Neural progenitor cell (in vitro differentiated cells): ENCODE results near the gene ZNF536. TPM values are rescaled to one million over a fixed set of nuclear protein-coding genes. Genes with fewer than 3 reads are reported as not detected.

Experiments
- DNase-seq: peaks from one replicate; pipeline ENCODE4 v3.0.0-alpha.2; 2016; ENCODE audit warnings: low spot score
- H2AFZ ChIP-seq: fragments of 200-600 bp; sonication (generic); replicated peaks from 2 replicates; pipeline ENCODE4 v1.6.1; 2016; ENCODE audit warnings: antibody characterized with exemption
- H3F3A ChIP-seq: fragments of 200-600 bp; sonication (generic); 2 replicates; pipeline ENCODE4 v1.6.1; 2016; ENCODE audit warnings: antibody characterized with exemption, low read depth
- H3K27ac ChIP-seq: fragments of 200-600 bp; sonication (generic); 2 replicates; pipeline ENCODE4 v1.5.1; 2016; ENCODE audit warnings: mild to moderate bottlenecking
- H3K27me3 ChIP-seq: fragments of 200-600 bp; sonication (generic); 2 replicates; pipeline ENCODE4 v1.6.1; 2016; ENCODE audit warnings: mild to moderate bottlenecking, moderate library complexity
- H3K36me3 ChIP-seq: fragments of 200-600 bp; sonication (generic); 2 replicates; pipeline ENCODE4 v1.5.1; 2016
- H3K4me1 ChIP-seq: fragments of 200-600 bp; sonication (generic); 2 replicates; pipeline ENCODE4 v1.6.1; 2016; ENCODE audit warnings: mixed run types
- H3K4me2 ChIP-seq: fragments of 200-600 bp; sonication (generic); 2 replicates; pipeline ENCODE4 v1.6.1; 2016
- H3K4me3 ChIP-seq: fragments of 200-600 bp; sonication (generic); 2 replicates; pipeline ENCODE4 v1.5.1; 2016
- H3K79me2 ChIP-seq: fragments of 200-600 bp; sonication (generic); 2 replicates; pipeline ENCODE4 v1.6.1; 2016; ENCODE audit warnings: low read depth
- H3K9ac ChIP-seq: fragments of 200-600 bp; sonication (generic); 2 replicates; pipeline ENCODE4 v1.6.1; 2016
- H3K9me3 ChIP-seq: fragments of 200-600 bp; sonication (generic); 2 replicates; pipeline ENCODE4 v1.5.1; 2016; ENCODE audit warnings: low read depth
- H4K20me1 ChIP-seq: fragments of 200-600 bp; sonication (generic); 2 replicates; pipeline ENCODE4 v1.6.1; 2016; ENCODE audit warnings: low read depth
- H3K27ac Mint-ChIP-seq: 3 replicates; pipeline ENCODE4 v1.8.0; 2021; ENCODE audit warnings: mixed read lengths
- H3K27me3 Mint-ChIP-seq: 2 replicates; pipeline ENCODE4 v1.8.0; 2022; ENCODE audit warnings: low read depth, mild to moderate bottlenecking, inconsistent platforms, moderate library complexity, mixed read lengths; ENCODE audit not compliant: insufficient read depth
- H3K36me3 Mint-ChIP-seq: 3 replicates; pipeline ENCODE4 v1.8.0; 2021; ENCODE audit warnings: mixed read lengths
- H3K4me1 Mint-ChIP-seq: 3 replicates; pipeline ENCODE4 v1.8.0; 2021; ENCODE audit warnings: mixed read lengths
- H3K4me3 Mint-ChIP-seq: 3 replicates; pipeline ENCODE4 v1.8.0; 2021; ENCODE audit warnings: mild to moderate bottlenecking, moderate library complexity, mixed read lengths
- H3K9me3 Mint-ChIP-seq: 3 replicates; pipeline ENCODE4 v1.8.0; 2020; ENCODE audit warnings: mixed read lengths
- CTCF ChIP-seq: fragments of 200-600 bp; sonication (generic); IDR thresholded peaks from 2 replicates; pipeline ENCODE4 v1.5.1; 2017; ENCODE audit warnings: antibody characterized with exemption, mild to moderate bottlenecking
- EZH2 ChIP-seq: fragments of 200-600 bp; sonication (generic); IDR thresholded peaks from 2 replicates; pipeline ENCODE4 v1.6.1; 2017; ENCODE audit warnings: antibody characterized with exemption, mild to moderate bottlenecking, moderate library complexity
- EZH2phosphoT487 ChIP-seq: fragments of 200-600 bp; sonication (generic); IDR thresholded peaks from 2 replicates; pipeline ENCODE4 v1.6.1; 2017; ENCODE audit warnings: antibody characterized with exemption
- total RNA-seq: library from RNA; depleted of rRNA; stranded (reverse); fragments of >200 nt; gene quantifications from 2 replicates; pipeline ENCODE4 v1.2.3, GENCODE V29; 2015; ENCODE audit warnings: low replicate concordance

The ZNF536 gene
- total RNA-seq, 1 donor from 2014 or later: 0.24 TPM

- no peak overlapping the region for H3K4me2 ChIP-seq
- no peaks in the 10 kb centered on the region for H3K9me3 ChIP-seq
- H3K36me3 ChIP-seq: no peaks in the 10 kb centered on the region
- no peak for DNase-seq
- Mint-ChIP-seq H3K4me1 (peaks cover 22% of the 10 kb centered on the region), H3K9me3 (no peaks in the 10 kb centered on the region), H3K36me3 (no peaks in the 10 kb centered on the region), H3K27ac (no peak overlapping the region), H3K4me3 (no peak overlapping the region), H3K27me3 (peaks cover 20% of the 10 kb centered on the region)
- H3K79me2 ChIP-seq: no peaks in the 10 kb centered on the region
- H3K4me3 ChIP-seq: no peak overlapping the region
- peaks cover 35% of the 10 kb centered on the region for H3K27me3 ChIP-seq
- H3K9ac ChIP-seq: no peak overlapping the region
- peaks cover 20% of the 10 kb centered on the region for H3F3A ChIP-seq
- no peak overlapping the region for H3K27ac ChIP-seq
- no peaks in the 10 kb centered on the region for H4K20me1 ChIP-seq
- H2AFZ ChIP-seq: no peak overlapping the region
- TF ChIP-seq EZH2phosphoT487 (no peak), EZH2 (no peak), CTCF (no peak)
- peaks cover 37% of the 10 kb centered on the region for H3K4me1 ChIP-seq
Measured at GRCh38 chr19:30371161-30371836, 885 bp upstream of the ZNF536 start.

- no peaks in the 10 kb centered on the region for H3K36me3 ChIP-seq
- H4K20me1 ChIP-seq: no peaks in the 10 kb centered on the region
- TF ChIP-seq EZH2phosphoT487: no peak
- TF ChIP-seq EZH2: no peak
- TF ChIP-seq CTCF: no peak
- H3K27me3 ChIP-seq: peaks cover 44% of the 10 kb centered on the region
- H3K9ac ChIP-seq: no peak overlapping the region
- peak overlapping the region; percentile 25 for H3K4me3 ChIP-seq
- no peaks in the 10 kb centered on the region for H3K79me2 ChIP-seq
- H2AFZ ChIP-seq: no peak overlapping the region
- peak; percentile 74 for DNase-seq
- H3K4me2 ChIP-seq: peak overlapping the region; percentile 96
- H3K9me3 Mint-ChIP-seq: no peaks in the 10 kb centered on the region
- peaks cover 22% of the 10 kb centered on the region for H3K4me1 Mint-ChIP-seq
- H3K4me3 Mint-ChIP-seq: peak overlapping the region; percentile 63
- peaks cover 20% of the 10 kb centered on the region for H3F3A ChIP-seq
- H3K9me3 ChIP-seq: no peaks in the 10 kb centered on the region
- H3K4me1 ChIP-seq: peaks cover 37% of the 10 kb centered on the region
- no peak overlapping the region for H3K27ac Mint-ChIP-seq
- H3K27ac ChIP-seq: no peak overlapping the region
- no peaks in the 10 kb centered on the region for H3K36me3 Mint-ChIP-seq
- peaks cover 25% of the 10 kb centered on the region for H3K27me3 Mint-ChIP-seq
Measured at GRCh38 chr19:30373593-30373992, 1.4 kb downstream of the ZNF536 start.

- H3K27ac ChIP-seq: no peak overlapping the region
- H3K27me3 ChIP-seq: peaks cover 44% of the 10 kb centered on the region
- no peaks in the 10 kb centered on the region for H3K9me3 Mint-ChIP-seq
- peaks cover 37% of the 10 kb centered on the region for H3K4me1 ChIP-seq
- H3K4me3 ChIP-seq: peak overlapping the region; percentile 68
- H3K27ac Mint-ChIP-seq: no peak overlapping the region
- no peaks in the 10 kb centered on the region for H3K79me2 ChIP-seq
- H3K4me3 Mint-ChIP-seq: peak overlapping the region; percentile 75
- H3K4me1 Mint-ChIP-seq: peaks cover 20% of the 10 kb centered on the region
- no peak for DNase-seq
- peaks cover 20% of the 10 kb centered on the region for H3F3A ChIP-seq
- no peaks in the 10 kb centered on the region for H3K36me3 ChIP-seq
- no peak overlapping the region for H3K9ac ChIP-seq
- peak overlapping the region; percentile 95 for H2AFZ ChIP-seq
- TF ChIP-seq EZH2phosphoT487 (no peak), CTCF (peak; percentile 17)
- H3K9me3 ChIP-seq: no peaks in the 10 kb centered on the region
- peaks cover 25% of the 10 kb centered on the region for H3K27me3 Mint-ChIP-seq
- H4K20me1 ChIP-seq: no peaks in the 10 kb centered on the region
- no peaks in the 10 kb centered on the region for H3K36me3 Mint-ChIP-seq
- peak overlapping the region; percentile 96 for H3K4me2 ChIP-seq
Measured at GRCh38 chr19:30374539-30374864, 2.3 kb downstream of the ZNF536 start.
